K562 (cell line): ENCODE data around the gene SLC43A2. TPM values are rescaled to one million over a fixed set of nuclear protein-coding genes. Genes with fewer than 3 reads are reported as not detected.

ENCODE experiments used
- ATF4 ChIP-seq: fragments of 450-650 bp; formaldehyde crosslinking; IDR thresholded peaks from 2 replicates; pipeline ENCODE4 v1.4.0; 2022; ENCODE audit warnings: mild to moderate bottlenecking, moderate library complexity
- BCOR ChIP-seq: fragments of 450-650 bp; IDR thresholded peaks from 2 replicates; pipeline ENCODE4 v1.6.1; 2016
- BDP1 ChIP-seq: IDR thresholded peaks from 3 replicates; pipeline ENCODE4 v1.6.1; 2011; ENCODE audit not compliant: insufficient read length, insufficient read depth
- BHLHE40 ChIP-seq: IDR thresholded peaks from 2 replicates; pipeline ENCODE4 v1.6.1; 2011; ENCODE audit warnings: low read length, improper control_type of control experiment
- BMI1 ChIP-seq: fragments of 150-350 bp; IDR thresholded peaks from 2 replicates; pipeline ENCODE4 v1.6.1; 2014; ENCODE audit warnings: low read length
- CBX2 ChIP-seq: fragments of 200-600 bp; sonication (generic); IDR thresholded peaks from one replicate; pipeline ENCODE4 v1.6.1; 2012; ENCODE audit warnings: mild to moderate bottlenecking, low read length, inconsistent platforms; ENCODE audit not compliant: insufficient read depth, poor library complexity, severe bottlenecking
- ELF4 ChIP-seq: fragments of 450-650 bp; formaldehyde crosslinking; IDR thresholded peaks from 2 replicates; pipeline ENCODE4 v1.4.0; 2022; ENCODE audit warnings: missing genetic modification characterization
- FOXA3 ChIP-seq, 2 experiments: fragments of 450-650 bp in 1 of 2; sonication (generic) in 1 of 2; formaldehyde crosslinking; IDR thresholded peaks in 1 of 2; conservative IDR thresholded peaks in 1 of 2; 2 replicates each; pipeline versions ENCODE4 v1.4.0 to v1.8.0; 2020 to 2022; ENCODE audit warnings: mild to moderate bottlenecking in 2 of 2, missing genetic modification reagents in 1 of 2
- ILF3 ChIP-seq: fragments of 450-650 bp; IDR thresholded peaks from 2 replicates; pipeline ENCODE4 v1.6.1; 2018; ENCODE audit warnings: antibody characterized with exemption, mild to moderate bottlenecking, moderate library complexity, borderline replicate concordance
- KLF1 ChIP-seq: fragments of 450-650 bp; IDR thresholded peaks from 2 replicates; pipeline ENCODE4 v1.6.1; 2016; ENCODE audit warnings: missing genetic modification characterization, missing compliant biosample characterization
- MTF1 ChIP-seq: fragments of 250-450 bp; sonication (Bioruptor Pico); IDR thresholded peaks from 2 replicates; pipeline ENCODE4 v1.9.0; 2021; ENCODE audit warnings: moderate library complexity, mild to moderate bottlenecking, inconsistent platforms, borderline replicate concordance
- PKNOX1 ChIP-seq: fragments of 450-650 bp; IDR thresholded peaks from 2 replicates; pipeline ENCODE4 v1.6.1; 2016
- SNRNP70 ChIP-seq: fragments of 200-400 bp; formaldehyde crosslinking; optimal IDR thresholded peaks from 2 replicates; pipeline ENCODE3; 2017; ENCODE audit warnings: low read depth, low read length
- THRAP3 ChIP-seq: fragments of 450-650 bp; IDR thresholded peaks from 2 replicates; pipeline ENCODE4 v1.6.1; 2016; ENCODE audit warnings: mild to moderate bottlenecking, inconsistent platforms, borderline replicate concordance
- ZBTB11 ChIP-seq, 3 experiments: fragments of 200-800 bp in 1 of 3; fragments of 250-450 bp in 1 of 3; fragments of 450-650 bp in 1 of 3; sonication (Bioruptor Pico) in 1 of 3; sonication (Bioruptor generic) in 1 of 3; formaldehyde crosslinking in 1 of 3; IDR thresholded peaks; 2 replicates each; pipeline versions ENCODE4 v1.6.1 to v1.8.0; 2016 to 2022; ENCODE audit warnings: mild to moderate bottlenecking in 2 of 3, missing genetic modification characterization in 2 of 3, missing compliant biosample characterization in 1 of 3, moderate library complexity in 1 of 3
- ZNF639 ChIP-seq, 2 experiments: fragments of 200-800 bp in 1 of 2; sonication (Bioruptor generic) in 1 of 2; sonication (generic) in 1 of 2; formaldehyde crosslinking in 1 of 2; IDR thresholded peaks in 1 of 2; conservative IDR thresholded peaks in 1 of 2; 2 replicates each; pipeline versions ENCODE4 v1.5.0 to v1.6.1; 2016 to 2020; ENCODE audit warnings: missing compliant biosample characterization in 1 of 2, missing genetic modification characterization in 1 of 2, missing genetic modification reagents in 1 of 2
- ZNF830 ChIP-seq: fragments of 250-450 bp; sonication (Bioruptor Pico); IDR thresholded peaks from 2 replicates; pipeline ENCODE4 v1.5.0; 2021; ENCODE audit warnings: mild to moderate bottlenecking
- polyA plus RNA-seq, 8 experiments: library from polyadenylated mRNA; depleted of rRNA in 4 of 8; stranded (reverse) in 5 of 8; unstranded in 3 of 8; fragments of >200 nt; fragmentation: Nextera tagmentation in 2 of 8; fragmentation: Illumina TruSeq in 1 of 8; extraction: Ambion mirVana in 2 of 8; extraction: Trizol in 1 of 8; gene quantifications; 2 replicates each; pipeline versions ENCODE4 v1.2.1 to v1.2.3, GENCODE V29; 2011 to 2014; ENCODE audit warnings: inconsistent platforms in 1 of 8, missing spikeins in 1 of 8
- total RNA-seq, 7 experiments: library from RNA; depleted of rRNA in 6 of 7; stranded (reverse); fragments of >200 nt in 6 of 7; fragmentation: Illumina TruSeq in 2 of 7; extraction: Trizol in 2 of 7; gene quantifications; 2 replicates each; pipeline versions ENCODE4 v1.2.1 to v1.2.3, GENCODE V29; 2011 to 2021; ENCODE audit warnings: low replicate concordance in 1 of 7
- TF ChIP-seq, protein P1 (sequence below): sonication (generic); formaldehyde crosslinking; IDR thresholded peaks from 2 replicates; pipeline ENCODE4 v1.8.0; 2022; ENCODE audit warnings: mild to moderate bottlenecking, low read depth, missing genetic modification reagents

The SLC43A2 gene
- total and polyA plus RNA-seq, 9 of the 15 experiments (the other 6 are each of a cell fraction or from before 2014, with no cell fraction given): 0.03 to 10.2 (median 3.6) TPM

DNA sequence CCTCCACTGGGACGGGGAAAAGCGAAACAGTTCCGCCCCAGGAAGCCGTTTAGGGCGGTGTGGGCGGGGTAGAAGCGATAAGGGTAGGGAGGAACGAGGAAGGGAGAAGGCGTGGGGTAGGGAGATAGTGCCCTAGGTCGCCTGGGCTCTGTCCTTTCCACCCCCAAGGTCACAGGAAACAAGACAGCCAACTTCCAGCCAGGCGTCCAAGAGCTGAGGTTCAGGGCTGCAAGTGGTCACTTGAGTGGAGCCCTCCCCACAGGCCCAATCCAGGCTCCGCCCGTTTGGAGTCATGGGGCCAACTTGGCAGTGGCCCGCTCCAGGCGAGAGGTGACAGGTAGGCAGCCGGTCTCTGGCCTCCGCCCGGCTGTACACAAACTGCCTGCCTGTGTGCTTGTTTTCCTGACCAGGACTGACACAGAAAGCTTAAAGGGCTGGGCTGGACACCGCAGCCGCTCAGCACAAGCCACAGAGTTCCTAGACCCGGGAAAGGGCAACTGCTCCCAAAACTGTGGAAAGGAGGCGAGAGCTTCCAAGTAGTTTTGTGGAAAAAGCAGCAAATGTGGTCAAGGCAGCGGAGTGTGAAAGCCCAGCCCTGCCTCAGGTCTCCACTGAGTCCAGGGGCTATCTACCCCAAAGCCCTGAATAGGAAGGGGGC lies 21.3 kb upstream of the SLC43A2 start, which contains the start of gene RILP (continued):
- TF ChIP-seq ZBTB11 (CRISPR knock-in tag; IDR thresholded peaks at IDR 0.05) (no peak), FOXA3 (CRISPR knock-in tag; conservative IDR thresholded peaks at IDR 0.05 in 1 of 2, IDR thresholded peaks at IDR 0.05 in 1 of 2) (peak in 1 of 2 experiments; percentile 36; a peak in 1 of 4 replicates), ILF3 (no peak), KLF1 (tag) (no peak), BCOR (peak; percentile 67), ZNF639 (CRISPR knock-in tag; conservative IDR thresholded peaks at IDR 0.05 in 1 of 2, IDR thresholded peaks at IDR 0.05 in 1 of 2) (peak in 1 of 2 experiments; percentile 72; a peak in 2 of 4 replicates), SNRNP70 (no peak), MTF1 (no peak), ELF4 (CRISPR knock-in tag) (peak; percentile 81), THRAP3 (no peak), ATF4 (peak; percentile 6; the same call in 1 of the 2 replicates), BMI1 (no peak), PKNOX1 (peak; percentile 35; the same call in 1 of the 2 replicates), ZNF830 (CRISPR knock-in tag) (no peak), CBX2 (no peak), BHLHE40 (peak; percentile 30; the same call in 1 of the 2 replicates), BDP1 (no peak)
- TF ChIP-seq, protein P1, sequence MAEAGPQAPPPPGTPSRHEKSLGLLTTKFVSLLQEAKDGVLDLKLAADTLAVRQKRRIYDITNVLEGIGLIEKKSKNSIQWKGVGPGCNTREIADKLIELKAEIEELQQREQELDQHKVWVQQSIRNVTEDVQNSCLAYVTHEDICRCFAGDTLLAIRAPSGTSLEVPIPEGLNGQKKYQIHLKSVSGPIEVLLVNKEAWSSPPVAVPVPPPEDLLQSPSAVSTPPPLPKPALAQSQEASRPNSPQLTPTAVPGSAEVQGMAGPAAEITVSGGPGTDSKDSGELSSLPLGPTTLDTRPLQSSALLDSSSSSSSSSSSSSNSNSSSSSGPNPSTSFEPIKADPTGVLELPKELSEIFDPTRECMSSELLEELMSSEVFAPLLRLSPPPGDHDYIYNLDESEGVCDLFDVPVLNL (CRISPR knock-in tag): no peak
